WTC11 (cell line): ENCODE data around the gene SGMS1.

Experiments used
- ATF3 ChIP-seq: sonication (generic); formaldehyde crosslinking; conservative IDR thresholded peaks from 2 replicates; pipeline ENCODE4 v1.8.1; 2022; ENCODE audit warnings: mild to moderate bottlenecking, missing genetic modification reagents
- CTCF ChIP-seq: fragments of 200-600 bp; IDR thresholded peaks from 2 replicates; pipeline ENCODE4 v1.8.0; 2022; ENCODE audit warnings: antibody characterized with exemption
- E2F4 ChIP-seq: sonication (generic); formaldehyde crosslinking; IDR thresholded peaks from 2 replicates; pipeline ENCODE4 v1.8.1; 2022; ENCODE audit warnings: low read depth, mild to moderate bottlenecking, moderate library complexity, missing genetic modification reagents, borderline replicate concordance
- E2F5 ChIP-seq: sonication (generic); formaldehyde crosslinking; IDR thresholded peaks from 2 replicates; pipeline ENCODE4 v1.8.1; 2022; ENCODE audit warnings: mild to moderate bottlenecking, moderate library complexity, missing genetic modification reagents
- FOXK1 ChIP-seq: sonication (generic); formaldehyde crosslinking; IDR thresholded peaks from 2 replicates; pipeline ENCODE4 v1.8.0; 2022; ENCODE audit warnings: mild to moderate bottlenecking, moderate library complexity, missing genetic modification reagents
- NR2C2 ChIP-seq: sonication (generic); formaldehyde crosslinking; IDR thresholded peaks from 2 replicates; pipeline ENCODE4 v1.8.0; 2022; ENCODE audit warnings: mild to moderate bottlenecking, missing genetic modification reagents
- PREB ChIP-seq: sonication (generic); formaldehyde crosslinking; IDR thresholded peaks from 2 replicates; pipeline ENCODE4 v1.8.1; 2022; ENCODE audit warnings: mild to moderate bottlenecking, missing genetic modification reagents, moderate library complexity, borderline replicate concordance
- SP1 ChIP-seq: sonication (generic); formaldehyde crosslinking; conservative IDR thresholded peaks from 2 replicates; pipeline ENCODE4 v1.8.1; 2022; ENCODE audit warnings: missing genetic modification reagents
- ZBTB21 ChIP-seq: sonication (generic); formaldehyde crosslinking; IDR thresholded peaks from 2 replicates; pipeline ENCODE4 v1.8.1; 2023; ENCODE audit warnings: mild to moderate bottlenecking, missing genetic modification reagents, borderline replicate concordance
- TF ChIP-seq, protein P1 (sequence below): sonication (generic); formaldehyde crosslinking; IDR thresholded peaks from 2 replicates; pipeline ENCODE4 v1.8.1; 2022; ENCODE audit warnings: low read depth, missing genetic modification reagents, borderline replicate concordance
- TF ChIP-seq, protein P2 (sequence below): sonication (generic); formaldehyde crosslinking; IDR thresholded peaks from 2 replicates; pipeline ENCODE4 v1.8.0; 2023; ENCODE audit warnings: missing genetic modification reagents
- TF ChIP-seq, protein P3 (sequence below): sonication (generic); formaldehyde crosslinking; IDR thresholded peaks from 2 replicates; pipeline ENCODE4 v1.8.1; 2023; ENCODE audit warnings: mild to moderate bottlenecking, missing genetic modification reagents, moderate library complexity
- TF ChIP-seq, protein P4 (sequence below): sonication (generic); formaldehyde crosslinking; IDR thresholded peaks from 2 replicates; pipeline ENCODE4 v1.8.0; 2022; ENCODE audit warnings: mild to moderate bottlenecking, missing genetic modification reagents

DNA sequence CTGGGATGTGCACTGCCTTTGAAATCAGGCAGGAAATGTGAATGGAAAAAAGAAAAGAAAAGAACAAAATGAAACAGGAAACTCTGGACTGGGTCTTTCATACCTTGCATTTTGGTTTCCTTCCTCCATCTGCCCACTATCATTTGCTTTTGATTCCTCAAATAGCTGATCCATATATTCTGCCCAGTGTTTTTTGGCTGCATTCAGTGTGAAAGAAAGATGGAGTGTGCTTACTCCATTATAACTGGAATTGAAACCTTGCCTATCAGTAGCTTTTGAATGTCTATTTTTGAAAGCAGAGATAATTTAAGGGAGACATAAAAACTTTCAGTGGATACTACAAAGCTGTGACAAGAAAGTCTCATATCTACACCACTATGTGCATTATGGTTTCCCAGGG is 308.3 kb downstream of the SGMS1 start:
- no peak for TF ChIP-seq CTCF
- TF ChIP-seq NR2C2: no peak
- TF ChIP-seq PREB (CRISPR knock-in tag): no peak
- no peak for TF ChIP-seq ZBTB21
- TF ChIP-seq, protein P1, sequence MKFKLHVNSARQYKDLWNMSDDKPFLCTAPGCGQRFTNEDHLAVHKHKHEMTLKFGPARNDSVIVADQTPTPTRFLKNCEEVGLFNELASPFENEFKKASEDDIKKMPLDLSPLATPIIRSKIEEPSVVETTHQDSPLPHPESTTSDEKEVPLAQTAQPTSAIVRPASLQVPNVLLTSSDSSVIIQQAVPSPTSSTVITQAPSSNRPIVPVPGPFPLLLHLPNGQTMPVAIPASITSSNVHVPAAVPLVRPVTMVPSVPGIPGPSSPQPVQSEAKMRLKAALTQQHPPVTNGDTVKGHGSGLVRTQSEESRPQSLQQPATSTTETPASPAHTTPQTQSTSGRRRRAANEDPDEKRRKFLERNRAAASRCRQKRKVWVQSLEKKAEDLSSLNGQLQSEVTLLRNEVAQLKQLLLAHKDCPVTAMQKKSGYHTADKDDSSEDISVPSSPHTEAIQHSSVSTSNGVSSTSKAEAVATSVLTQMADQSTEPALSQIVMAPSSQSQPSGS (CRISPR knock-in tag): no peak
- TF ChIP-seq, protein P2, sequence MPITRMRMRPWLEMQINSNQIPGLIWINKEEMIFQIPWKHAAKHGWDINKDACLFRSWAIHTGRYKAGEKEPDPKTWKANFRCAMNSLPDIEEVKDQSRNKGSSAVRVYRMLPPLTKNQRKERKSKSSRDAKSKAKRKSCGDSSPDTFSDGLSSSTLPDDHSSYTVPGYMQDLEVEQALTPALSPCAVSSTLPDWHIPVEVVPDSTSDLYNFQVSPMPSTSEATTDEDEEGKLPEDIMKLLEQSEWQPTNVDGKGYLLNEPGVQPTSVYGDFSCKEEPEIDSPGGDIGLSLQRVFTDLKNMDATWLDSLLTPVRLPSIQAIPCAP (CRISPR knock-in tag): no peak
- TF ChIP-seq, protein P3, sequence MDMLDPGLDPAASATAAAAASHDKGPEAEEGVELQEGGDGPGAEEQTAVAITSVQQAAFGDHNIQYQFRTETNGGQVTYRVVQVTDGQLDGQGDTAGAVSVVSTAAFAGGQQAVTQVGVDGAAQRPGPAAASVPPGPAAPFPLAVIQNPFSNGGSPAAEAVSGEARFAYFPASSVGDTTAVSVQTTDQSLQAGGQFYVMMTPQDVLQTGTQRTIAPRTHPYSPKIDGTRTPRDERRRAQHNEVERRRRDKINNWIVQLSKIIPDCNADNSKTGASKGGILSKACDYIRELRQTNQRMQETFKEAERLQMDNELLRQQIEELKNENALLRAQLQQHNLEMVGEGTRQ (CRISPR knock-in tag): no peak
- TF ChIP-seq SP1 (CRISPR knock-in tag): no peak
- TF ChIP-seq, protein P4, sequence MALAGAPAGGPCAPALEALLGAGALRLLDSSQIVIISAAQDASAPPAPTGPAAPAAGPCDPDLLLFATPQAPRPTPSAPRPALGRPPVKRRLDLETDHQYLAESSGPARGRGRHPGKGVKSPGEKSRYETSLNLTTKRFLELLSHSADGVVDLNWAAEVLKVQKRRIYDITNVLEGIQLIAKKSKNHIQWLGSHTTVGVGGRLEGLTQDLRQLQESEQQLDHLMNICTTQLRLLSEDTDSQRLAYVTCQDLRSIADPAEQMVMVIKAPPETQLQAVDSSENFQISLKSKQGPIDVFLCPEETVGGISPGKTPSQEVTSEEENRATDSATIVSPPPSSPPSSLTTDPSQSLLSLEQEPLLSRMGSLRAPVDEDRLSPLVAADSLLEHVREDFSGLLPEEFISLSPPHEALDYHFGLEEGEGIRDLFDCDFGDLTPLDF (CRISPR knock-in tag): no peak
- TF ChIP-seq ATF3 (CRISPR knock-in tag): no peak
- TF ChIP-seq E2F4 (CRISPR knock-in tag): no peak
- TF ChIP-seq E2F5 (CRISPR knock-in tag): no peak
- no peak for TF ChIP-seq FOXK1
